Skin of body (tissue), 1 donor: ENCODE measurements around the gene WDR20. TPM values are rescaled to one million over a fixed set of nuclear protein-coding genes. Genes with fewer than 3 reads are reported as not detected.

Experiments
- total RNA-seq: library from RNA; depleted of rRNA; stranded (reverse); fragments of >200 nt; gene quantifications from one replicate; pipeline ENCODE4 v1.2.3, GENCODE V29; 2014

Gene WDR20
- total RNA-seq, 1 donor from 2014 or later, result 22.3 TPM

Other genes starting within 250 kb of the WDR20 start
- 303 TPM for gene DYNC1H1, start 175.3 kb upstream of the WDR20 start, total RNA-seq
- gene HSP90AA1, start 52.9 kb upstream of the WDR20 start, total RNA-seq, result 339 TPM
- 14.5 TPM for gene MOK, start 165.3 kb downstream of the WDR20 start, total RNA-seq
- 12.1 TPM for gene ZNF839, start 179.8 kb downstream of the WDR20 start, total RNA-seq
- gene CINP, start 223.0 kb downstream of the WDR20 start, total RNA-seq, result 27.4 TPM
- gene TECPR2, start 223.0 kb downstream of the WDR20 start, total RNA-seq, result 8.5 TPM